ENCODE results near the gene LYSMD4.

Gene LYSMD4

GRCh38 chr15:99721896-99722295 lies 11.3 kb downstream of the LYSMD4 start:
- no peaks in the 10 kb centered on the region for H3K27me3 ChIP-seq (replicated peaks)
- H3K4me3 ChIP-seq (ENCODE audit: low read depth, low read length), result no peak overlapping the region
- in situ Hi-C loops (cut with HindIII; ENCODE audit: low pct_ligation_motif_present, low sequenced_read_pairs), result loop anchor here (25.0 kb wide), 1 partner anchor 435 kb away; no protein-coding TSS in a partner anchor
- no peaks in the 10 kb centered on the region for H3K36me3 ChIP-seq (replicated peaks)
- no peak for DNase-seq
- no peak for TF ChIP-seq CTCF (IDR thresholded peaks at IDR 0.05; ENCODE audit: low read depth, low read length, missing control alignments)
- no peak overlapping the region for H3K27ac ChIP-seq

- Histone ChIP-seq H3K27ac (no peak overlapping the region), H3K27me3 (replicated peaks) (no peaks in the 10 kb centered on the region)
Measured at GRCh38 chr15:99721104-99721778, 12.0 kb downstream of the LYSMD4 start.

GRCh38 chr15:99720533-99720932 lies 12.7 kb downstream of the LYSMD4 start:
- H3K27me3 ChIP-seq (replicated peaks), result no peaks in the 10 kb centered on the region
- no peak overlapping the region for H3K4me3 ChIP-seq (ENCODE audit: low read depth, low read length)
- no peak overlapping the region for H3K27ac ChIP-seq
- DNase-seq, result no peak
- in situ Hi-C loops (cut with HindIII; ENCODE audit: low pct_ligation_motif_present, low sequenced_read_pairs), result loop anchor here (25.0 kb wide), 1 partner anchor 433 kb away; no protein-coding TSS in a partner anchor
- TF ChIP-seq CTCF (IDR thresholded peaks at IDR 0.05; ENCODE audit: low read depth, low read length, missing control alignments), result no peak
- H3K36me3 ChIP-seq (replicated peaks), result no peaks in the 10 kb centered on the region

More at GRCh38 chr15:99721104-99721778, 12.0 kb downstream of the LYSMD4 start:
- DNase-seq, result no peak
- Histone ChIP-seq H3K4me3 (ENCODE audit: low read depth, low read length) (no peak overlapping the region), H3K36me3 (replicated peaks) (no peaks in the 10 kb centered on the region)
- in situ Hi-C loops (cut with HindIII; ENCODE audit: low pct_ligation_motif_present, low sequenced_read_pairs), result loop anchor here (25.0 kb wide), 1 partner anchor 434 kb away; no protein-coding TSS in a partner anchor
- TF ChIP-seq CTCF (IDR thresholded peaks at IDR 0.05; ENCODE audit: low read depth, low read length, missing control alignments), result no peak

- DNase-seq, result peak; percentile 81
- no peaks in the 10 kb centered on the region for H3K27me3 ChIP-seq (replicated peaks)
- no peak overlapping the region for H3K4me3 ChIP-seq (ENCODE audit: low read depth, low read length)
- no peak overlapping the region for H3K27ac ChIP-seq
- H3K36me3 ChIP-seq (replicated peaks), result no peaks in the 10 kb centered on the region
- in situ Hi-C loops (cut with HindIII; ENCODE audit: low pct_ligation_motif_present, low sequenced_read_pairs), result loop anchor here (25.0 kb wide), 1 partner anchor 432 kb away; no protein-coding TSS in a partner anchor
- TF ChIP-seq CTCF (IDR thresholded peaks at IDR 0.05; ENCODE audit: low read depth, low read length, missing control alignments), result no peak
Measured at GRCh38 chr15:99719096-99719541, 14.1 kb downstream of the LYSMD4 start.

- Histone ChIP-seq H3K4me3 (ENCODE audit: low read depth, low read length) (no peak overlapping the region), H3K27me3 (replicated peaks) (no peaks in the 10 kb centered on the region), H3K27ac (no peak overlapping the region), H3K36me3 (replicated peaks) (no peaks in the 10 kb centered on the region)
- in situ Hi-C loops (cut with HindIII; ENCODE audit: low pct_ligation_motif_present, low sequenced_read_pairs), result loop anchor here (25.0 kb wide), 1 partner anchor 431 kb away; no protein-coding TSS in a partner anchor
- no peak for TF ChIP-seq CTCF (IDR thresholded peaks at IDR 0.05; ENCODE audit: low read depth, low read length, missing control alignments)
- DNase-seq, result no peak
Measured at GRCh38 chr15:99718421-99718820, 14.8 kb downstream of the LYSMD4 start.
